ENCODE data around the gene GAS7. TPM values are rescaled to one million over a fixed set of nuclear protein-coding genes. Genes with fewer than 3 reads are reported as not detected.

The GAS7 gene
- total and polyA plus RNA-seq, 7 donors: 6.5 to 67.6 (median 35.1) TPM

DNA sequence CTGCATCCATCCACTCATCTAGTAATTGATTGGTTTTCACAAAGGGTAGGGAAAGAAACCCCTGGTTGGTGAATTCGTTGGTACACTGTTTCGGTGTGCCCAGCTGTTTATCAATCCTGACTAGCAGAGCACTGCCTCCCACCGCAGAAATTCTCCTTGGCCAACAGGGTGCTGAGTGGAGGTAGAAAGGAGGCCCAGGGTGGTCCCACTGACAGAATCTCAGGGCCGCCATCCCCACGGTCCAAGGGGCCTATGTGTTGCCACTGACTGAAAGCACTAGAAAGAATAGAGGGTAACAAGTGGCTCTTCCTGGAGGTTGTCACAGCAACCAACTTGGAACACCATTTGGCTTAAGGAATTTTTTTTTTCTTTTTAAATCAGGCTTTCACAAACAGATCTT is 284.9 kb downstream of the GAS7 start:
- Histone ChIP-seq H3K27ac (no peak overlapping the region), H3K4me3 (no peak overlapping the region), H3K27me3 (peaks cover 0 to 8% (median 0%) of the 10 kb centered on the region in 3 donors), H3K9me3 (no peaks in the 10 kb centered on the region), H3K36me3 (peaks cover 0 to 30% (median 0%) of the 10 kb centered on the region in 4 donors), H3K4me1 (peaks cover 0 to 2% (median 0%) of the 10 kb centered on the region in 4 donors)
- no peak for DNase-seq
- WGBS, 2 donors: 87 to 94% methylated on average over 5 of the region's 5 CpGs
- intact Hi-C loops (cut with DNase I): no loop called here
- no peak for TF ChIP-seq POLR2A (IDR thresholded peaks at IDR 0.05)

DNA sequence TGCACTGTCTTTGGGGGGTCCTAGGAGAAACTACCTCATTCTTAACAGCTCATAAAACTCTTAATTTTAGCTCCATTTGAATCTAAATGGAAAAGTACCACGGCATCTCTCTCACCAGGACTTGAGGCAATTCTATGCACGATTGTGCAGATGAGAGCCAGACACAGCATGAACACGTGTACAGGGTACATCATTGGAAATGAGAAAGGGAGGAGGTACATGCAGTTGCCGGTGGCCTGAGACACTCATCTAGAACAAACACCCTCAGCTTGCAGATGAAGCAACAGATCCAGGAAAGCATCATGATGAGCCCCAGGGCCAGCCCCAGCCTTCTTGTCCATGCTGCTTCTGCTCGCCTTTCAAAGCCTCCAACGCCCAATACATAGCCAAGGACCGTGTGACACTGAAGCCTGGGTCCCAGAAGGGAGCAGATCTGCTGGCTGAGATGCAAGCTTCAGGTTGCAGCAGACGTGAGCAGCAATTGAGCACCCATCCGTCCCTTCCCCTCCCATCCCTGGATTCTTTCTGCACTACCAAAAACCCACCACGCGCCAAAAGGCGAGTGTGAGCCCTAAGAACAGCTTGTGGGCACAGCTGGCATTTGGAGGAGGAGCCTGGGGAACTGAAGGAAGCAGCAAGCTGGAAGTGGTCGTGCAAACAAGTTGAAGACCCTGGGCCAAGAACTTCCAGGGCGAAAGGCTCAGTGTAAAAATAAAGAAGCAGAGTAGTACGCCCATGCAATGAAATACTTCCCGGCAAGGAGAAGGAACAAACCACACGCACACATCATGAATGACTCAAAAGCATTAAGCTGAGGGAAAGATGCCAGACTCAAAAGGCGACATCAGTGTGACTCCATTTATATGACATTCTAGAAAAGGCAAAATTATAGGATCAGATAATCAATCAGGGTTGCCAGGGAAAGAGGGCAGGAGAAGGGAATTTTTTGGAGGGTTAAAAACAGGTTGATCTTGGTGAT is 286.0 kb downstream of the GAS7 start:
- Histone ChIP-seq H3K9me3 (no peaks in the 10 kb centered on the region), H3K4me1 (peaks cover 0 to 7% (median 0%) of the 10 kb centered on the region in 4 donors), H3K4me3 (no peak overlapping the region), H3K36me3 (peaks cover 0 to 24% (median 0%) of the 10 kb centered on the region in 4 donors), H3K27ac (no peak overlapping the region), H3K27me3 (peaks cover 0 to 12% (median 0%) of the 10 kb centered on the region in 3 donors)
- no peak for DNase-seq
- no peak for TF ChIP-seq POLR2AphosphoS5 (IDR thresholded peaks at IDR 0.05)
- no peak for TF ChIP-seq POLR2A (IDR thresholded peaks at IDR 0.05)
- TF ChIP-seq, protein P1, sequence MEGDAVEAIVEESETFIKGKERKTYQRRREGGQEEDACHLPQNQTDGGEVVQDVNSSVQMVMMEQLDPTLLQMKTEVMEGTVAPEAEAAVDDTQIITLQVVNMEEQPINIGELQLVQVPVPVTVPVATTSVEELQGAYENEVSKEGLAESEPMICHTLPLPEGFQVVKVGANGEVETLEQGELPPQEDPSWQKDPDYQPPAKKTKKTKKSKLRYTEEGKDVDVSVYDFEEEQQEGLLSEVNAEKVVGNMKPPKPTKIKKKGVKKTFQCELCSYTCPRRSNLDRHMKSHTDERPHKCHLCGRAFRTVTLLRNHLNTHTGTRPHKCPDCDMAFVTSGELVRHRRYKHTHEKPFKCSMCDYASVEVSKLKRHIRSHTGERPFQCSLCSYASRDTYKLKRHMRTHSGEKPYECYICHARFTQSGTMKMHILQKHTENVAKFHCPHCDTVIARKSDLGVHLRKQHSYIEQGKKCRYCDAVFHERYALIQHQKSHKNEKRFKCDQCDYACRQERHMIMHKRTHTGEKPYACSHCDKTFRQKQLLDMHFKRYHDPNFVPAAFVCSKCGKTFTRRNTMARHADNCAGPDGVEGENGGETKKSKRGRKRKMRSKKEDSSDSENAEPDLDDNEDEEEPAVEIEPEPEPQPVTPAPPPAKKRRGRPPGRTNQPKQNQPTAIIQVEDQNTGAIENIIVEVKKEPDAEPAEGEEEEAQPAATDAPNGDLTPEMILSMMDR (IDR thresholded peaks at IDR 0.05): no peak
- TF ChIP-seq EP300 (IDR thresholded peaks at IDR 0.05): no peak
- 74 to 81% methylated on average over 18 of the region's 18 CpGs for WGBS, 2 donors
- intact Hi-C loops (cut with DNase I): no loop called here

DNA sequence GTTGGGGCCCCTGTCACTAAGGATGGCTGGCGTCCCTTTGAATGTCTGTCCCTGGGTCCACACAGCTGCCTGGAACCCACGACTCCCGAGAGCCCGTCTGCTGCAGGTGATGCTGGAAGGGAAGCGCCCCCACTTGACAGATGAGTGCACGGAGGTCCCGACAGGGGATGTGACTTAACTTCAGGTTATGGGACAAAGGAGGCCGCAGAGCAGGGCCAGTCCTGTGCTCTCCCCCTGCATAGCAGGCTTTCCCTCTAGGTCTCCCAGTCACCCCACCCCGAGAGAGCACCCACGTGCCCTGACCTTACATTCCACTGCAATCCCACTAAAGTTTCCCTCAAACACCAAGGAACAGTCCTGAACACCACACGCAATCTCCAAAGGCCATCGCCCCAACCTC is 287.3 kb downstream of the GAS7 start:
- Histone ChIP-seq H3K36me3 (peaks cover 0 to 10% (median 0%) of the 10 kb centered on the region in 4 donors), H3K4me1 (peaks cover 0 to 7% (median 0%) of the 10 kb centered on the region in 4 donors), H3K9me3 (no peaks in the 10 kb centered on the region), H3K27ac (no peak overlapping the region), H3K4me3 (no peak overlapping the region), H3K27me3 (peaks cover 0 to 12% (median 0%) of the 10 kb centered on the region in 3 donors)
- TF ChIP-seq POLR2A (IDR thresholded peaks at IDR 0.05): no peak
- TF ChIP-seq POLR2AphosphoS5 (IDR thresholded peaks at IDR 0.05): no peak
- no peak for TF ChIP-seq EP300 (IDR thresholded peaks at IDR 0.05)
- TF ChIP-seq, protein P1 (IDR thresholded peaks at IDR 0.05): no peak
- 78 to 81% methylated on average over 12 of the region's 12 CpGs for WGBS, 2 donors
- intact Hi-C loops (cut with DNase I): no loop called here
- DNase-seq: no peak

DNA sequence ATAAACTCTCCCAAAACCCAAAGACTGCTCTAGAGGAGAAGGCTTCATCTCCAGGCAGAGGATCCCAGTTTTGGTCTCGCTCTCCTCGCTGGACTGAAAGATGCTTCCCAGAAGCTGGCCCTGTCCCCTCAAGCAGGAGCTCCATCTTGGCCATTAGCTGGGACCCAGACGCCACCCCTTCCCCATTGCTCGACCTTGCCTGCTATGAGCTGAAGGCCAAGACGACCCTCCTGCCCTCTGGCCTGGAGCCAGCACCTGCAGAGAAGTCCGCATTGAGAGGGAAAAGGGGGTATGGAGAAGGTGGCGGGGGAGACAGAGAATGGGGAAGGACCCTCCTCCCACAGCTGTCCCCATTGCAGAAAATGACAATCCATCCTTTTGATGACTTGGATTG is 289.8 kb downstream of the GAS7 start:
- Histone ChIP-seq H3K9me3 (no peaks in the 10 kb centered on the region), H3K36me3 (no peaks in the 10 kb centered on the region), H3K4me3 (no peak overlapping the region), H3K27me3 (peaks cover 0 to 12% (median 0%) of the 10 kb centered on the region in 3 donors), H3K27ac (no peak overlapping the region), H3K4me1 (peaks cover 0 to 7% (median 0%) of the 10 kb centered on the region in 4 donors)
- intact Hi-C loops (cut with DNase I): no loop called here
- TF ChIP-seq POLR2A (IDR thresholded peaks at IDR 0.05): no peak
- TF ChIP-seq EP300 (IDR thresholded peaks at IDR 0.05): no peak
- no peak for TF ChIP-seq POLR2AphosphoS5 (IDR thresholded peaks at IDR 0.05)
- TF ChIP-seq, protein P1 (IDR thresholded peaks at IDR 0.05): no peak
- DNase-seq: no peak
- WGBS, 2 donors: 62 to 64% methylated on average over 7 of the region's 7 CpGs

DNA sequence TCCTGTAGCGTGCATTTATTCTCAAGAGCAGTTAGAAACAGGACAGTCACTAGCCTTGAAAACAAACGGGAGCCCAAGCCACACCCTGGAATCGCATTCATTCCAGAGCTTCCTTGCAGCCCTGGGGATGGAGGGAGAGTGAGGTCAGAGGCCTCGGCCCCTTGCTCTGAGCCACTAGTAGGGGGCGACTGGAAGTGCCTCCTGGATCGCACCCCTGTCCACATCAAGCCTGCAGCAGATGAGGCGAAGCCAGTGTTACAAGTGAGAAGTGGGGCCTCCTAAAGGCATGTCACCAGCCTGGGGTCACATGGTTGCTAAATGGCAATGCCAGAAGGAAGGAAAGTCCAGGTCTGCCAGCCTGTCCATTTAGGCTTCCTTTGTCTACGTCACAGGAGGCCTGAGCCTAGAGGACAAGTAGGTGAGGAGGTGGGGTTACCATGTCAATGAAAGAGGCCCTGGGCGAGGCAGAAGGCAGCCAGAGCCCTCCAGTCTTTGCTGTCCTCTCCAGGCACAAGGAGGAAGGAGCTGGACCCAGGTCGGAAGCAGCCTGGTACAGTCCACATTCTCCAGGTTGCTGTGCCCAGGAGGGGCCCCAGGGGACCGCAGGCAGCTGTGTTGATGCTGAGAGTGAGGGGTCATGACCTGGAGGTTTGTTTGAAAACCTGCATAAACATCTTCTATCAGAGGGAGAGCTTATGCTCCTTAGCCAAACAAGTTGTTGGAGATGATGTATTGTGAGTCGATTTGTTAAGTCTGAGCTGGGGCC is 290.3 kb downstream of the GAS7 start:
- DNase-seq: no peak
- TF ChIP-seq POLR2AphosphoS5 (IDR thresholded peaks at IDR 0.05) (no peak), EP300 (IDR thresholded peaks at IDR 0.05) (no peak), POLR2A (IDR thresholded peaks at IDR 0.05) (no peak)
- TF ChIP-seq, protein P1 (IDR thresholded peaks at IDR 0.05): no peak
- 32 to 48% methylated on average over 12 of the region's 12 CpGs for WGBS, 2 donors

More for the DNA sequence above, 290.3 kb downstream of the GAS7 start:
- Histone ChIP-seq H3K36me3 (no peaks in the 10 kb centered on the region), H3K9me3 (no peaks in the 10 kb centered on the region), H3K27me3 (peaks cover 0 to 12% (median 0%) of the 10 kb centered on the region in 3 donors), H3K27ac (no peak overlapping the region), H3K4me3 (no peak overlapping the region), H3K4me1 (peaks cover 0 to 7% (median 0%) of the 10 kb centered on the region in 4 donors)
- intact Hi-C loops (cut with DNase I): no loop called here
